Measurements from ENCODE around the gene SLC39A9. TPM values are rescaled to one million over a fixed set of nuclear protein-coding genes. Genes with fewer than 3 reads are reported as not detected.
A peak's percentile ranks its signal among the peaks of the same experiment; 100 is the strongest.

The SLC39A9 gene
- total and polyA plus RNA-seq, 7 experiments from 2014 or later = 12.3 to 50.3 (median 34.4) TPM

DNA sequence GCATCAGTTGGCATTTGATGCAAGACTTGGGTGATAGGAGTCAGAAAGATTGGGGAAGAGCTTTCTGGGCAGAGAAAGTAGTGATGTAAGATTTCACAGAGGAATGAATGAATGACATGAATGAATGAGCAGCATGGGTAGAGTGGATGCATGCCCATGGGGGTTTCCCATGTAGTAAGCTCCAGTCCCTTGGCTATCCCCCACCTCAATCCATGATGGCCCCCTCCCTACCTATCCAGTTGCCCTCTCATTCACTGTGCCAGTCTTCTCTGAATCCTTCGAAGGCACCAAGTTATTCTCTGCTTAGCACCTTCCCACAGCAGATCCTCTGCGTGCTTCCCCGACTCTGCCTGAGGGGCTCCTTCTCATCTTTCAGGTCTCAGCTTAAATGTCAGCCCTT is 32.4 kb upstream of the SLC39A9 start:
- H3K4me3 Mint-ChIP-seq = no peak overlapping the region
- ChIA-PET CTCF (interaction anchor here (1.1 kb wide), 1 partner anchor 38 kb away, joined by 3 read pairs; no protein-coding TSS in a partner anchor), POLR2A (interaction anchor here (0.6 kb wide), 1 partner anchor 68 kb away, joined by 3 read pairs; no protein-coding TSS in a partner anchor)
- intact Hi-C loops (cut with micrococcal nuclease) = no loop called here
- H3K36me3 ChIP-seq (ENCODE audit: control insufficient read depth in 2 of 3, insufficient read depth in 3 of 3, low read length in 3 of 3) = no peaks in the 10 kb centered on the region
- no peaks in the 10 kb centered on the region for H3K9me3 ChIP-seq (ENCODE audit: control insufficient read depth in 2 of 3, low read length in 3 of 3)
- H3K27me3 Mint-ChIP-seq = peaks cover 0 to 23% (median 0%) of the 10 kb centered on the region in 5 donors
- peaks cover 0 to 4% (median 0%) of the 10 kb centered on the region in 5 donors for H3K36me3 Mint-ChIP-seq
- H3K27ac Mint-ChIP-seq = no peak overlapping the region
- H3K9me3 Mint-ChIP-seq = no peaks in the 10 kb centered on the region
- no peak overlapping the region for H3K27ac ChIP-seq (ENCODE audit: low read depth, low read length)
- no peaks in the 10 kb centered on the region for H3K27me3 ChIP-seq (ENCODE audit: control insufficient read depth in 2 of 2, insufficient read depth in 2 of 2, low read length in 2 of 2)
- no peak for ATAC-seq
- H3K4me1 ChIP-seq (ENCODE audit: control insufficient read depth in 2 of 2, insufficient read depth in 2 of 2, low read length in 2 of 2) = no peaks in the 10 kb centered on the region
- H3K4me3 ChIP-seq (ENCODE audit: low read length) = no peak overlapping the region
- DNase-seq = no peak
- H3K4me1 Mint-ChIP-seq = no peaks in the 10 kb centered on the region

DNA sequence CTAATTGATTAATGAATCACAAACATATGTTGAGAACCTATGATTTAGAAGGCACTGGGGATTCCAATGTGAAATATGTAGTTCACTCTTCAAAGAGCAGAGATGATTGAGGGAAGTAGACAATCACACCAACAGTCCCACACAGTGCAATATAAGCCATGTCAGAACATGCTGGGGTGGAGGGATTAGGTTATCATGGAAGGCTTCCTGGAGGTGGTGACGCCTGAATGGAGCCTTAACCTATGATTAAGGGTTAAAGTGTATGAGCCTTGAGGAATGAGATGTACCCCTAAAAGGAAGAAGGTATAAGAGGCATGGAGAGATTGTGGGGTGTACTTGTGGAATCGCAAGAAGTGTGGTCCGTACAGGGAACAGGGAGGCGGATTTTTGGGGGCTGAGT is 31.7 kb upstream of the SLC39A9 start:
- H3K36me3 ChIP-seq (ENCODE audit: control insufficient read depth in 2 of 3, insufficient read depth in 3 of 3, low read length in 3 of 3) = no peaks in the 10 kb centered on the region
- Mint-ChIP-seq H3K4me1 (no peaks in the 10 kb centered on the region), H3K27me3 (peaks cover 0 to 23% (median 0%) of the 10 kb centered on the region in 5 donors), H3K36me3 (peaks cover 0 to 4% (median 0%) of the 10 kb centered on the region in 5 donors), H3K9me3 (no peaks in the 10 kb centered on the region), H3K4me3 (no peak overlapping the region), H3K27ac (peak overlapping the region in 1 of 9 donors; percentile 26)
- no peak overlapping the region for H3K27ac ChIP-seq (ENCODE audit: low read depth, low read length)
- ATAC-seq (no peak), DNase-seq (no peak)
- H3K9me3 ChIP-seq (ENCODE audit: control insufficient read depth in 2 of 3, low read length in 3 of 3) = no peaks in the 10 kb centered on the region
- intact Hi-C loops (cut with micrococcal nuclease) = no loop called here
- H3K4me1 ChIP-seq (ENCODE audit: control insufficient read depth in 2 of 2, insufficient read depth in 2 of 2, low read length in 2 of 2) = no peaks in the 10 kb centered on the region
- POLR2A ChIA-PET = no interaction called here
- H3K4me3 ChIP-seq (ENCODE audit: low read length) = no peak overlapping the region
- no peaks in the 10 kb centered on the region for H3K27me3 ChIP-seq (ENCODE audit: control insufficient read depth in 2 of 2, insufficient read depth in 2 of 2, low read length in 2 of 2)
- CTCF ChIA-PET = interaction anchor here (1.1 kb wide), 1 partner anchor 38 kb away, joined by 3 read pairs; no protein-coding TSS in a partner anchor

DNA sequence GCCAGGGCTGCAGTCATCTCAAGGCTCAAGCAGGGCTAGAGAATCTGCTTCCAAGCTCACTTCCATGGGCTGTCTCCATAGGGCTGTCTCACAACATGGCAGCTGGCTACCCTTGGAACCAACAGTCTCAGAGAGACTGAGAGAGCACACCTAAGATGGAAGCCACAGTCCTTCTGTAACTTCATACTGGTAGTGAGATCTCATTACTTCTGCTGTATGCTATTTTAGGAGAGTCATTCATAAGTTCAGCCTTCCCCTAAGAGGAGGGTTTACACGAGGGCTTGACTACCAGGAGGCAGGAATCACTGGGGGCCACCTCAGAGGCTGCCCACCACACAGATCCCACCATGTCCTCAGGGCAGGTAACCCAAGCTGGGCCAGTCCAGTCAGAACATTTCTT is 30.1 kb upstream of the SLC39A9 start:
- H3K4me3 ChIP-seq (ENCODE audit: low read length) = no peak overlapping the region
- Mint-ChIP-seq H3K4me3 (no peak overlapping the region), H3K27me3 (peaks cover 0 to 10% (median 0%) of the 10 kb centered on the region in 5 donors), H3K9me3 (no peaks in the 10 kb centered on the region), H3K4me1 (peaks cover 0 to 3% (median 0%) of the 10 kb centered on the region in 7 donors), H3K36me3 (peaks cover 0 to 5% (median 4%) of the 10 kb centered on the region in 5 donors), H3K27ac (no peak overlapping the region)
- no peak overlapping the region for H3K27ac ChIP-seq (ENCODE audit: low read depth, low read length)
- H3K27me3 ChIP-seq (ENCODE audit: control insufficient read depth in 2 of 2, insufficient read depth in 2 of 2, low read length in 2 of 2) = no peaks in the 10 kb centered on the region
- H3K4me1 ChIP-seq (ENCODE audit: control insufficient read depth in 2 of 2, insufficient read depth in 2 of 2, low read length in 2 of 2) = no peaks in the 10 kb centered on the region
- ChIA-PET POLR2A (no interaction called here), CTCF (no interaction called here)
- no peaks in the 10 kb centered on the region for H3K9me3 ChIP-seq (ENCODE audit: control insufficient read depth in 2 of 3, low read length in 3 of 3)
- intact Hi-C loops (cut with micrococcal nuclease) = no loop called here
- ATAC-seq (no peak), DNase-seq (no peak)
- no peaks in the 10 kb centered on the region for H3K36me3 ChIP-seq (ENCODE audit: control insufficient read depth in 2 of 3, insufficient read depth in 3 of 3, low read length in 3 of 3)

DNA sequence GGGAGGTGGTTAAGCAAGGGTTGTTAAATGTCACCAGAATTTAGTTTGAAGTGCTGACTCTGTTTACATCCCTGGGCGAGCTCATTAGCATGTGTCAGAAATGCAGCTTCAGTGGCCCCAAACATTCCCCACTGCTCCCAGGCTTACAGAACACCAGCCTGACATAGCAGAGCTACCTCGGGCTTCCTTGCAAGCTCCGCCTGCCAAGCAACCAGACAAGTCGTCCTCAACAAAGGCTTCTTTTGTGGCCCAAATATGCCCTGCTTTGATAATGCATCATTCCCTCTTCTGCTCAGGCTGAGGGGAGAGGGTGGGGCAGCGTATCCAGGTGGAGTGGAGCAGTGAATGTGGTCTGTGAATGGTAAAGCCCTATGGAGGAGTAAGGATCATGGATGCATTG is 28.4 kb upstream of the SLC39A9 start:
- Histone ChIP-seq H3K9me3 (ENCODE audit: control insufficient read depth in 2 of 3, low read length in 3 of 3) (no peaks in the 10 kb centered on the region), H3K4me1 (ENCODE audit: control insufficient read depth in 2 of 2, insufficient read depth in 2 of 2, low read length in 2 of 2) (no peaks in the 10 kb centered on the region), H3K4me3 (ENCODE audit: low read length) (no peak overlapping the region), H3K36me3 (ENCODE audit: control insufficient read depth in 2 of 3, insufficient read depth in 3 of 3, low read length in 3 of 3) (no peaks in the 10 kb centered on the region), H3K27me3 (ENCODE audit: control insufficient read depth in 2 of 2, insufficient read depth in 2 of 2, low read length in 2 of 2) (no peaks in the 10 kb centered on the region), H3K27ac (ENCODE audit: low read depth, low read length) (no peak overlapping the region)
- DNase-seq = no peak
- no peak overlapping the region for H3K4me3 Mint-ChIP-seq
- H3K9me3 Mint-ChIP-seq = no peaks in the 10 kb centered on the region
- POLR2A ChIA-PET = no interaction called here
- intact Hi-C loops (cut with micrococcal nuclease) = no loop called here
- no peak for ATAC-seq
- CTCF ChIA-PET = no interaction called here
- H3K36me3 Mint-ChIP-seq = peaks cover 0 to 16% (median 5%) of the 10 kb centered on the region in 5 donors
- peak overlapping the region in 1 of 9 donors; percentile 43 for H3K27ac Mint-ChIP-seq
- H3K4me1 Mint-ChIP-seq = peaks cover 0 to 10% (median 0%) of the 10 kb centered on the region in 7 donors
- H3K27me3 Mint-ChIP-seq = peaks cover 0 to 6% (median 0%) of the 10 kb centered on the region in 5 donors

DNA sequence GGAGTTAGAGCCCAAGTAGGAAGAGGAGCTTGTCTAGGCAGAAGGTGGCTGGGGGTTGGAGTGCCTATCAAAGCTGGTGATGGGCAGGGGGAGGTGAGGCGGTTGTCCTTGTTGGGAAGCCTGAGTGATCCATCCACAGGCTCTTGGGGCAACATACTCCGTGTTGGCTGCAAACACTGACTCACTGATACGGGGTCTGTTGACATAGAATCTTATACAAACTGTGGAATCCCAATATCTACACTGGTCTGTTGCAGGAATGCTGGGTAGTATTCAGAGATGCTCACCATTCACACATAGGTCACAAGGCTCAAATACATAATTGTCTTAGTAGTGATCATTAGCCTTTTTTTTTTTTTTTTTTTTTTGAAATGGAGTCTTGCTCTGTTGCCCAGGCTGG is 26.3 kb upstream of the SLC39A9 start:
- ChIA-PET CTCF (interaction anchor here (1.0 kb wide), 1 partner anchor 241 kb away, joined by 5 read pairs; no protein-coding TSS in a partner anchor), POLR2A (no interaction called here)
- Histone ChIP-seq H3K9me3 (ENCODE audit: control insufficient read depth in 2 of 3, low read length in 3 of 3) (no peaks in the 10 kb centered on the region), H3K36me3 (ENCODE audit: control insufficient read depth in 2 of 3, insufficient read depth in 3 of 3, low read length in 3 of 3) (peaks cover 0 to 16% (median 3%) of the 10 kb centered on the region in 3 experiments), H3K4me3 (ENCODE audit: low read length) (no peak overlapping the region), H3K27ac (ENCODE audit: low read depth, low read length) (no peak overlapping the region), H3K4me1 (ENCODE audit: control insufficient read depth in 2 of 2, insufficient read depth in 2 of 2, low read length in 2 of 2) (no peaks in the 10 kb centered on the region), H3K27me3 (ENCODE audit: control insufficient read depth in 2 of 2, insufficient read depth in 2 of 2, low read length in 2 of 2) (no peaks in the 10 kb centered on the region)
- Mint-ChIP-seq H3K27ac (no peak overlapping the region), H3K4me1 (peaks cover 0 to 10% (median 0%) of the 10 kb centered on the region in 7 donors), H3K36me3 (peaks cover 0 to 36% (median 22%) of the 10 kb centered on the region in 5 donors), H3K9me3 (peaks cover 0 to 9% (median 0%) of the 10 kb centered on the region in 11 donors), H3K4me3 (no peak overlapping the region), H3K27me3 (no peaks in the 10 kb centered on the region)
- intact Hi-C loops (cut with micrococcal nuclease) = no loop called here
- ATAC-seq (no peak), DNase-seq (no peak)

DNA sequence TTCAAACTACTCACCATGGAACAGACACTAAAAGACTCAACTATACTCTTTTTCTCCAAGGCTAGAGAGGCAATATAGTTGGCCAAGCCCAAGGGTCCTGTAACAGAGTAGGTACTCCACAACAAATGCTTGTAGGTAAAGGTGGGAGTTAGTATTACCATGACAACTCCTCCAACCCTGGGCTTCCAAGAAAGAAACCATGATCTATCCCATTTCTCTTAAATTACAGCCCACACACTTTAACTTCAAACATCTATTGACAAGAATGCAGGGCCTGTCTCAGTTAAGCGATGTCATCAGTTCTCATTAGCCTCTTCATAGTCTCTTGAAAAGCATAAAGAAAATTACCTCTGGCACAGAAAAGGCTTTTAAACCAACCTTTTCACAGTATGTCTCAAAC is 25.4 kb upstream of the SLC39A9 start:
- H3K9me3 Mint-ChIP-seq = peaks cover 0 to 9% (median 0%) of the 10 kb centered on the region in 11 donors
- Histone ChIP-seq H3K4me1 (ENCODE audit: control insufficient read depth in 2 of 2, insufficient read depth in 2 of 2, low read length in 2 of 2) (no peaks in the 10 kb centered on the region), H3K4me3 (ENCODE audit: low read length) (no peak overlapping the region), H3K9me3 (ENCODE audit: control insufficient read depth in 2 of 3, low read length in 3 of 3) (no peaks in the 10 kb centered on the region), H3K27ac (ENCODE audit: low read depth, low read length) (no peak overlapping the region), H3K27me3 (ENCODE audit: control insufficient read depth in 2 of 2, insufficient read depth in 2 of 2, low read length in 2 of 2) (no peaks in the 10 kb centered on the region), H3K36me3 (ENCODE audit: control insufficient read depth in 2 of 3, insufficient read depth in 3 of 3, low read length in 3 of 3) (peaks cover 0 to 19% (median 3%) of the 10 kb centered on the region in 3 experiments)
- intact Hi-C loops (cut with micrococcal nuclease) = no loop called here
- CTCF ChIA-PET = no interaction called here
- no peaks in the 10 kb centered on the region for H3K27me3 Mint-ChIP-seq
- H3K4me3 Mint-ChIP-seq = no peak overlapping the region
- DNase-seq (no peak), ATAC-seq (no peak)
- peaks cover 0 to 41% (median 27%) of the 10 kb centered on the region in 5 donors for H3K36me3 Mint-ChIP-seq
- no peak overlapping the region for H3K27ac Mint-ChIP-seq
- POLR2A ChIA-PET = no interaction called here
- peaks cover 0 to 10% (median 0%) of the 10 kb centered on the region in 7 donors for H3K4me1 Mint-ChIP-seq

DNA sequence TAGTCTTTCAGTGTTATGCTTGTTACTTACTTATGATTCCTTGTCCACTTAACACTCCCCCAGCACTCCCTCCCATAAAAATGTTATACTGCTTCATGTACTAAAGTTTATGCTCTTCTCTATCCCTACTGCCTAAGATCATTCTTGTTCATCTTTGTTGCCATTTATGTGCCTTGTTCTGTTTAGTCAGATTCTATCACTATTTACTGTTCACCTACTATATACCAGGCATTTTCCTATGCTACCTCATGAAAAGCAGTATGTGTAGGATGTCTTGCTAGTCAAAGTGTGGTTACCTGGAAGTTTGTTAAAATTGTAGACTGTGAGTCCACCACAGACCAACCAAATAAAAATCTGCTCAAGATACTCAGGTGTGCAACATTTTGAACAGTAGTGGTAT is 24.3 kb upstream of the SLC39A9 start:
- no peaks in the 10 kb centered on the region for H3K27me3 Mint-ChIP-seq
- DNase-seq (no peak), ATAC-seq (no peak)
- Histone ChIP-seq H3K9me3 (ENCODE audit: control insufficient read depth in 2 of 3, low read length in 3 of 3) (no peaks in the 10 kb centered on the region), H3K4me3 (ENCODE audit: low read length) (no peak overlapping the region), H3K27ac (ENCODE audit: low read depth, low read length) (no peak overlapping the region), H3K4me1 (ENCODE audit: control insufficient read depth in 2 of 2, insufficient read depth in 2 of 2, low read length in 2 of 2) (no peaks in the 10 kb centered on the region), H3K27me3 (ENCODE audit: control insufficient read depth in 2 of 2, insufficient read depth in 2 of 2, low read length in 2 of 2) (no peaks in the 10 kb centered on the region), H3K36me3 (ENCODE audit: control insufficient read depth in 2 of 3, insufficient read depth in 3 of 3, low read length in 3 of 3) (peaks cover 0 to 24% (median 3%) of the 10 kb centered on the region in 3 experiments)
- peaks cover 0 to 10% (median 0%) of the 10 kb centered on the region in 7 donors for H3K4me1 Mint-ChIP-seq
- ChIA-PET POLR2A (no interaction called here), CTCF (no interaction called here)
- peaks cover 0 to 9% (median 0%) of the 10 kb centered on the region in 11 donors for H3K9me3 Mint-ChIP-seq
- H3K4me3 Mint-ChIP-seq = no peak overlapping the region
- H3K27ac Mint-ChIP-seq = peak overlapping the region in 3 of 9 donors; percentile 8 to 32 (median 11)
- intact Hi-C loops (cut with micrococcal nuclease) = no loop called here
- peaks cover 0 to 46% (median 31%) of the 10 kb centered on the region in 5 donors for H3K36me3 Mint-ChIP-seq

Data from naive thymus-derived CD4-positive, alpha-beta T cell (primary cell).